ENCODE data around the gene RASGRF2.

DNA sequence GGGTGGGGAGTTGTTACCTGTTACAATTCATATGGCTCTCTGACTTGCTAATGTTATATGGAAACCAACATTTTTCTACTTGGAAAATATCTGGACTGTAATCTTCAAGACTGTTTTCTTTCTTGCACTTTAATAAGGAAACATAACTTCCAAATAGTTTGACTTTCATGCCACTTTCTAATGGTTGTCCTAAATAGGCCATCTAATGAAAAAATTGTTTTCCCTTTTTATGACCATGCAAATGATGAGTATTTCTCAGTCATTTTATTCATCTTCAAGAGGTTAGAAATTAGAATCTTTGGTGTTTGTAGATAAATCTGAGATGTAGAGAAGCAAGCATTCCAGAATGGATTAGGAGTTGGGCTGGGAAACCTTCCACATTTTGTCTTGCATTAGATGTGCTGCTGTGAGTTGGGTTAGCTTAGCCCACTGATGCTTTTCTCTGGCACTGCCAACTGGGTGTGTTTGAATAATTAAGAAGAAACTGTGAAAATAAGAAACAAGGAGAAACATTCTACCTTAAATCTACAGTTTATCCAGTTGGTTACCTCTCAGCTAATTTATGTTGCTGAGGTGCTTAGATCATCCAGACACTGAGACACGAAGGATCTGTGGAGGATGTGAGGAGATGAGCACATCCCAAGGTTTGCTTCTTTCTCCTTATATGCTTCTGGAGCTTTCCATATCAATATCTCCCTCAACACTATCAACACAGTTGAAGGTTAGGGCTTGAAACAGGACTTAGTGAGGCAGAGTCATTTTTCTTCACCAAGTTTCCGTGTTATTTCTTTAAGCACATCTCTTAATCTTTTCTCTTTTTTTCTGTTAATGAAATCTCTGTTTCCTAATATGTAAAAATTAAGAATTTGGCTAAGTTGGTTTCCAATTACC lies 2.7 kb downstream of the RASGRF2 start:
- TF ChIP-seq, protein P1, sequence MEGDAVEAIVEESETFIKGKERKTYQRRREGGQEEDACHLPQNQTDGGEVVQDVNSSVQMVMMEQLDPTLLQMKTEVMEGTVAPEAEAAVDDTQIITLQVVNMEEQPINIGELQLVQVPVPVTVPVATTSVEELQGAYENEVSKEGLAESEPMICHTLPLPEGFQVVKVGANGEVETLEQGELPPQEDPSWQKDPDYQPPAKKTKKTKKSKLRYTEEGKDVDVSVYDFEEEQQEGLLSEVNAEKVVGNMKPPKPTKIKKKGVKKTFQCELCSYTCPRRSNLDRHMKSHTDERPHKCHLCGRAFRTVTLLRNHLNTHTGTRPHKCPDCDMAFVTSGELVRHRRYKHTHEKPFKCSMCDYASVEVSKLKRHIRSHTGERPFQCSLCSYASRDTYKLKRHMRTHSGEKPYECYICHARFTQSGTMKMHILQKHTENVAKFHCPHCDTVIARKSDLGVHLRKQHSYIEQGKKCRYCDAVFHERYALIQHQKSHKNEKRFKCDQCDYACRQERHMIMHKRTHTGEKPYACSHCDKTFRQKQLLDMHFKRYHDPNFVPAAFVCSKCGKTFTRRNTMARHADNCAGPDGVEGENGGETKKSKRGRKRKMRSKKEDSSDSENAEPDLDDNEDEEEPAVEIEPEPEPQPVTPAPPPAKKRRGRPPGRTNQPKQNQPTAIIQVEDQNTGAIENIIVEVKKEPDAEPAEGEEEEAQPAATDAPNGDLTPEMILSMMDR (conservative IDR thresholded peaks at IDR 0.05; ENCODE audit: low read depth, low read length): no peak
- no peak for TF ChIP-seq EZH2 (IDR thresholded peaks at IDR 0.05; ENCODE audit: borderline replicate concordance, low read depth, low read length, poor library complexity, severe bottlenecking)

Data from A673 (cell line).